Measurements from ENCODE around the gene S1PR4.

DNA sequence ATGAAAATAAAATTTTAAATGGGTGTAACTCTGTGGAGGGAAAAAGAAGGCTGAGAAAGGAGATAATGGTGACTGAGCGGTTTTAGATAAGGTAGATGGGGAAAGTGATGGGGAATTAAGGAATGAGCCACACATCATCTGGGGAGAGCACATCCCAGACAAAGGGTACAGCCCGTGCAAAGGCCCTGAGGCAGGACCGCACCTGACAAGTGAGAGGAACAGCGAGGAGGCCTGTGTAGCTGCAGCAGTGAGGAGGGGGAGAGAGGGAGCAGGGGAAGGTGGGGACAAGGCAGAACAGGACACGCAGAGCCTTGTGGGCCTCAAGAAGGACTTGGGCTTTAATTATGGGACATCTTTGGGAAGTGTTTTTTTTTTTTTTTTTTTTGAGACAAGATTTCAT, 44.1 kb downstream of the S1PR4 start:
- TF ChIP-seq, protein P1, sequence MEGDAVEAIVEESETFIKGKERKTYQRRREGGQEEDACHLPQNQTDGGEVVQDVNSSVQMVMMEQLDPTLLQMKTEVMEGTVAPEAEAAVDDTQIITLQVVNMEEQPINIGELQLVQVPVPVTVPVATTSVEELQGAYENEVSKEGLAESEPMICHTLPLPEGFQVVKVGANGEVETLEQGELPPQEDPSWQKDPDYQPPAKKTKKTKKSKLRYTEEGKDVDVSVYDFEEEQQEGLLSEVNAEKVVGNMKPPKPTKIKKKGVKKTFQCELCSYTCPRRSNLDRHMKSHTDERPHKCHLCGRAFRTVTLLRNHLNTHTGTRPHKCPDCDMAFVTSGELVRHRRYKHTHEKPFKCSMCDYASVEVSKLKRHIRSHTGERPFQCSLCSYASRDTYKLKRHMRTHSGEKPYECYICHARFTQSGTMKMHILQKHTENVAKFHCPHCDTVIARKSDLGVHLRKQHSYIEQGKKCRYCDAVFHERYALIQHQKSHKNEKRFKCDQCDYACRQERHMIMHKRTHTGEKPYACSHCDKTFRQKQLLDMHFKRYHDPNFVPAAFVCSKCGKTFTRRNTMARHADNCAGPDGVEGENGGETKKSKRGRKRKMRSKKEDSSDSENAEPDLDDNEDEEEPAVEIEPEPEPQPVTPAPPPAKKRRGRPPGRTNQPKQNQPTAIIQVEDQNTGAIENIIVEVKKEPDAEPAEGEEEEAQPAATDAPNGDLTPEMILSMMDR (IDR thresholded peaks at IDR 0.05; ENCODE audit: low read depth, low read length, poor library complexity, severe bottlenecking) = no peak
- no peak for TF ChIP-seq EZH2phosphoT487 (IDR thresholded peaks at IDR 0.05; ENCODE audit: borderline replicate concordance, low read length)

All from DOHH2 (cell line).